Cardiac muscle cell (in vitro differentiated cells and primary cell): ENCODE results near the gene DERL3. TPM values are rescaled to one million over a fixed set of nuclear protein-coding genes. Genes with fewer than 3 reads are reported as not detected.

Experiments
- DNase-seq, 2 donors: peaks; one replicate each; pipeline versions ENCODE4 v3.0.0 to v3.0.0-alpha.2; 2010 to 2017; ENCODE audit warnings: low read depth in 1 of 2, low spot score in 1 of 2
- H3K27ac ChIP-seq: fragments of 200-600 bp; sonication (generic); 2 replicates; pipeline ENCODE4 v1.5.1; 2016
- H3K27me3 ChIP-seq: fragments of 200-600 bp; sonication (generic); 2 replicates; pipeline ENCODE4 v1.6.0; 2016; ENCODE audit warnings: control low read depth
- H3K36me3 ChIP-seq: fragments of 200-600 bp; sonication (generic); 2 replicates; pipeline ENCODE4 v1.5.1; 2016; ENCODE audit warnings: control low read depth
- H3K4me1 ChIP-seq: fragments of 200-600 bp; sonication (generic); 2 replicates; pipeline ENCODE4 v1.8.1; 2017; ENCODE audit warnings: low read depth, mild to moderate bottlenecking, mixed run types
- H3K4me3 ChIP-seq: fragments of 200-600 bp; sonication (generic); 2 replicates; pipeline ENCODE4 v1.5.1; 2016; ENCODE audit warnings: mild to moderate bottlenecking
- H3K9me3 ChIP-seq: fragments of 200-600 bp; sonication (generic); 2 replicates; pipeline ENCODE4 v1.5.1; 2017; ENCODE audit warnings: low read depth, mild to moderate bottlenecking, control low read depth
- CTCF ChIP-seq: IDR thresholded peaks from 2 replicates; pipeline ENCODE4 v1.5.1; 2012; ENCODE audit warnings: low read depth, mild to moderate bottlenecking, low read length
- polyA plus RNA-seq: library from polyadenylated mRNA; unstranded; fragments of >200 nt; fragmentation: Nextera tagmentation; extraction: Ambion mirVana; gene quantifications from 2 replicates; pipeline ENCODE4 v1.2.1, GENCODE V29; 2016
- total RNA-seq: library from RNA; depleted of rRNA; stranded (reverse); fragments of >200 nt; gene quantifications from 2 replicates; pipeline ENCODE4 v1.2.3, GENCODE V29; 2016

DERL3 gene
- total and polyA plus RNA-seq, 2 experiments from 2014 or later, result 18.0 to 55.3 TPM

GRCh38 chr22:23835484-23836144 is 3.2 kb downstream of the DERL3 start:
- peak overlapping the region; percentile 80 for H3K27ac ChIP-seq
- H3K36me3 ChIP-seq, result peaks cover 9% of the 10 kb centered on the region
- H3K27me3 ChIP-seq, result no peaks in the 10 kb centered on the region
- H3K4me3 ChIP-seq, result no peak overlapping the region
- H3K4me1 ChIP-seq, result peaks cover 27% of the 10 kb centered on the region
- no peak for DNase-seq
- H3K9me3 ChIP-seq, result no peaks in the 10 kb centered on the region
- TF ChIP-seq CTCF, result no peak

GRCh38 chr22:23834793-23835483 is 3.9 kb downstream of the DERL3 start:
- no peaks in the 10 kb centered on the region for H3K27me3 ChIP-seq
- TF ChIP-seq CTCF, result no peak
- DNase-seq, result no peak
- no peaks in the 10 kb centered on the region for H3K9me3 ChIP-seq
- H3K4me3 ChIP-seq, result no peak overlapping the region
- peak overlapping the region; percentile 80 for H3K27ac ChIP-seq
- H3K4me1 ChIP-seq, result peaks cover 27% of the 10 kb centered on the region
- peaks cover 9% of the 10 kb centered on the region for H3K36me3 ChIP-seq

GRCh38 chr22:23834406-23834792 is 4.4 kb downstream of the DERL3 start:
- H3K27ac ChIP-seq, result peak overlapping the region; percentile 80
- no peak overlapping the region for H3K4me3 ChIP-seq
- DNase-seq, result no peak
- TF ChIP-seq CTCF, result no peak
- peaks cover 9% of the 10 kb centered on the region for H3K36me3 ChIP-seq
- peaks cover 27% of the 10 kb centered on the region for H3K4me1 ChIP-seq
- H3K27me3 ChIP-seq, result no peaks in the 10 kb centered on the region
- no peaks in the 10 kb centered on the region for H3K9me3 ChIP-seq

GRCh38 chr22:23833911-23834317 is 4.9 kb downstream of the DERL3 start:
- Histone ChIP-seq H3K27me3 (no peaks in the 10 kb centered on the region), H3K27ac (no peak overlapping the region), H3K4me3 (no peak overlapping the region), H3K36me3 (peaks cover 9% of the 10 kb centered on the region), H3K4me1 (peaks cover 27% of the 10 kb centered on the region), H3K9me3 (no peaks in the 10 kb centered on the region)
- TF ChIP-seq CTCF, result no peak
- no peak for DNase-seq

- peaks cover 24% of the 10 kb centered on the region for H3K4me1 ChIP-seq
- peak overlapping the region; percentile 66 for H3K27ac ChIP-seq
- peaks cover 9% of the 10 kb centered on the region for H3K36me3 ChIP-seq
- no peak overlapping the region for H3K4me3 ChIP-seq
- H3K27me3 ChIP-seq, result no peaks in the 10 kb centered on the region
- no peaks in the 10 kb centered on the region for H3K9me3 ChIP-seq
- no peak for DNase-seq
- TF ChIP-seq CTCF, result no peak
Measured at GRCh38 chr22:23833017-23833751, 5.6 kb downstream of the DERL3 start.
